ENCODE data around the gene RC3H1. TPM values are rescaled to one million over a fixed set of nuclear protein-coding genes. Genes with fewer than 3 reads are reported as not detected.
"Not testable (repeated sequence)": the region's sequence is repeated elsewhere in the genome, so short reads cannot be mapped to it uniquely, and the experiment has no call there.

Gene RC3H1
- total RNA-seq, 2 experiments from 2014 or later = 40.8 to 41.7 TPM

GRCh38 chr1:173988068-173988467 is 34.1 kb downstream of the RC3H1 start:
- CTCF ChIA-PET = interaction anchor here (0.8 kb wide), 1 partner anchor 9 kb away, joined by 4 read pairs; no protein-coding TSS in a partner anchor
- POLR2A ChIA-PET = no interaction called here

- CTCF ChIA-PET = no interaction called here
- POLR2A ChIA-PET = interaction anchor here (0.6 kb wide), 1 partner anchor 316 kb away, joined by 5 read pairs; no protein-coding TSS in a partner anchor
Measured at GRCh38 chr1:173986951-173987350, 35.2 kb downstream of the RC3H1 start.

GRCh38 chr1:173970252-173970651 is 51.9 kb downstream of the RC3H1 start:
- POLR2A ChIA-PET = no interaction called here
- CTCF ChIA-PET = no interaction called here

DNA sequence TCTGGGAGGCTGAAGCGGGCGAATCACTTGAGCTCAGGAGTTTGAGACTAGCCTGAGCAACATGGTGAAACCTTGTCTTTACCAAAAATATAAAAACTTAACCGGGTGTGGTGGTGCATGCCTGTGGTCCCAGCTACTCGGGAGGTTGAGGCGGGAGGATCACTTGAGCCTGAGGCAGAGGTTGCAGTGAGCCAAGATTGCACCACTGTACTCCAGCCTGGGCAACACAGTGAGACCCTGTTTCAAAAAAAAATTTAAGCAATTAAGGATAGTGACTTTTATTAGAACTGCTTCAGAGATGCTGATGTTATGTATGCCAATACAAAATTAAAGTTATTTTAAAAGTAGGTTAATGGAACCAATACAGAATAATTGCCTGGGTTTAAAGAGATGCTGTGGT is 56.3 kb downstream of the RC3H1 start:
- POLR2A ChIA-PET, CTCF ChIA-PET: not testable (repeated sequence)

GRCh38 chr1:173963477-173963876 is 58.7 kb downstream of the RC3H1 start:
- CTCF ChIA-PET = no interaction called here
- POLR2A ChIA-PET = no interaction called here

DNA sequence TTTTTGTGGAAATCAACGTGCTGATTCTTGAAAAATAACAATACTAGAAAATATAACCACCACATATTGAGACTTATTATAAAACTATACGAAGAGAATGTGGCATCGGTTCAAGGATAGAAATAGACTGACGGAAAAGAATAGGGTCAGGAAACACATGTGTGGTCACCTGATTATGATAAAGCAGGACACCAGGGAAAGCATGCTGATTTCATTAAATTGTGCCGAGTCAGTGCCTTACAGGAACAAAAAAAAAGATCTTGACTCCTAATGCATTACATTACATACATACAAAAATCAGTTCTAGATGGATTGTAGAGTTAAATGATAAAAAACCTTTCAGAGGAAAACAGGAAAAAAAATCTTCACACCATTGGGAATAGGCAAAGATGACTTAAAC is 61.5 kb downstream of the RC3H1 start:
- ChIA-PET POLR2A (no interaction called here), CTCF (no interaction called here)

DNA sequence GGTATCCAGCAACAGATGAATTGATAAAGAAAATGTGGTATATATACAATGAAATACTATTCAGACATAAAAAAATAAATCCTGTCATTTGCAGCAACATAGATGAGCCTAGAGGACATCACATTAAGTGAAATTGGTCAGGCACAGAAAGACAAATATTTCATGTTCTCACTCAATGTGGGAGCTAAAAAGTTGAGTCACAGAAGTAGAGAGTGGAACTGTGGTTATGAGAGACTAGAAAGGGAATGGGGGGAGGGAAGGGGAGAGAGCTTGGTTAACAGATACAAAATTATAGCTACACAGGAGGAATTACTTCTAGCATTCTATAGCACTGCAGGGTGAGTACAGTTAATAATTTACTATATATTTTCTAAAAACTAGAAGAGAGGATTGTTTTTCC is 68.0 kb downstream of the RC3H1 start:
- ChIA-PET POLR2A (no interaction called here), CTCF (no interaction called here)

DNA sequence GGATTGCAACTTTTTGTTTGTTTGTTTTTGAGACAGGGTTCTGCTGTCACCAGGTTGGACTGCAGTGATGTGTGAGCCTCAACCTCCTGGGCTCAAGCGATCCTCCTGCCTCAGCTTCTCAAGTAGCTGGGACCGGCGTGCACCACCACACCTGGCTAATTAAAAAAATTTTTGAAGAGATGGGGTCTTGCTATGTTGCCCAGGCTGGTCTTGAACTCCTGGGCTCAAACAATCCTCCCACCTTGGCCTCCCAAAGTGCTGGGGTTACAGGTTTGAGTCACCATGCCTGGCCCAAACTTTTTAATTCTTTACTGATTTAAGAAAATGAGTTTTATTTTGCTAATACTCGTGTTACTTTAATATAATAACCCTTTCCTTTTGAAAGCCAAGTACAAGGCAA is 73.6 kb downstream of the RC3H1 start:
- CTCF ChIA-PET = no interaction called here
- POLR2A ChIA-PET = no interaction called here

GRCh38 chr1:173946380-173946921 is 75.7 kb downstream of the RC3H1 start:
- POLR2A ChIA-PET = no interaction called here
- CTCF ChIA-PET = interaction anchor here (0.8 kb wide), 1 partner anchor 661 kb away, joined by 3 read pairs; no protein-coding TSS in a partner anchor

GRCh38 chr1:173937062-173937461 is 85.1 kb downstream of the RC3H1 start:
- CTCF ChIA-PET = interaction anchor here (0.6 kb wide), 1 partner anchor 14 kb away, joined by 4 read pairs; no protein-coding TSS in a partner anchor
- POLR2A ChIA-PET = no interaction called here

- POLR2A ChIA-PET = no interaction called here
Measured at GRCh38 chr1:173934440-173934839, 87.7 kb downstream of the RC3H1 start.

GRCh38 chr1:173930541-173930940 is 91.6 kb downstream of the RC3H1 start:
- POLR2A ChIA-PET = interaction anchor here (0.6 to 0.7 kb wide), 2 partner anchors 70 to 650 kb away, joined by 3 to 4 read pairs; no protein-coding TSS in a partner anchor
- CTCF ChIA-PET = not testable (repeated sequence)

More at GRCh38 chr1:173934440-173934839, 87.7 kb downstream of the RC3H1 start:
- CTCF ChIA-PET = no interaction called here

DNA sequence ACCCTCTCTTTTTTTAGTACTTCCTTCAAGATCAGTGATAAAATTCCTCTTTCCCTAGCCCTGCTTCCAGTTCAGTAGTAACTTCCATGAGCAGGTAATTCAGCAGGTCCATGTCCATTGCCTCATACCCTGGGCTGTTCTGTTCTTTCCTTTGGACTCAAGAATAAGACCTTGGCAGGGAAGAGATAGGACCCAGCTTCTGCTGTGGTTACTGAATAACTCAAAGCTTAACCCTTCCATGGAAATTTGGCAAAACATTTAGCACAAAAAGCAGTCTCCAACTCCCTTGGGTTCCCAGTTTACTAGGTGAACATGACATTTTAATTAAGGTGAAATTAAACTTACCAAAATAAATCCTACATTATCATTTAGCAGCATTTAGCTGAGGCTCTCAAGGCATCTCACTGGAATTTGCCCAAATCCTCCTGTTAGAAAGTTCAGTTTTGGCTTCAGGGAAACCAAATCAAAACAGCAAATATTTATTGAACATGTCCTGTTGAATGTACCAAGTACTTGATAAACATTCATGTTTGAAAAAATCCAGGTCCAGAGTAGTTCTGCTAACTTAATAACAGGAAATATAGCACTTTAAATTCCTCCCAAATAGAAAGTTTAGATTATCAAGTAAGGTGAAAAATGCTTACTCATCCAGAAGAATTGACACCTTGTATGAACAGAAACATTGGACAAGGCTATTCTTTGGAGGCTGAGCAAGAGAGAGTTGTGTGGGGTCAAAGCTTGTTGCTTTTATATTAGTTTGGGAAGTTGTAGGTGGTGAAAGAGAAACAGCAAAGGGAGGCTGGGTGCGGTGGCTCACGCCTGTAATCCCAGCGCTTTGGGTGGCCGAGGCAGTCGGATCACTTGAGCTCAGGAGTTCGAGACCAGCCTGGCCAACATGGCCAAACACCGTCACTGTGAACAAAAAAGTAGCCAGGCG is 96.6 kb downstream of the RC3H1 start:
- CTCF ChIA-PET = no interaction called here
- POLR2A ChIA-PET = no interaction called here

GRCh38 chr1:173920861-173921260 is 101.3 kb downstream of the RC3H1 start:
- CTCF ChIA-PET = interaction anchor here (0.6 kb wide), 1 partner anchor 265 kb away, joined by 3 read pairs; no protein-coding TSS in a partner anchor
- POLR2A ChIA-PET = no interaction called here

DNA sequence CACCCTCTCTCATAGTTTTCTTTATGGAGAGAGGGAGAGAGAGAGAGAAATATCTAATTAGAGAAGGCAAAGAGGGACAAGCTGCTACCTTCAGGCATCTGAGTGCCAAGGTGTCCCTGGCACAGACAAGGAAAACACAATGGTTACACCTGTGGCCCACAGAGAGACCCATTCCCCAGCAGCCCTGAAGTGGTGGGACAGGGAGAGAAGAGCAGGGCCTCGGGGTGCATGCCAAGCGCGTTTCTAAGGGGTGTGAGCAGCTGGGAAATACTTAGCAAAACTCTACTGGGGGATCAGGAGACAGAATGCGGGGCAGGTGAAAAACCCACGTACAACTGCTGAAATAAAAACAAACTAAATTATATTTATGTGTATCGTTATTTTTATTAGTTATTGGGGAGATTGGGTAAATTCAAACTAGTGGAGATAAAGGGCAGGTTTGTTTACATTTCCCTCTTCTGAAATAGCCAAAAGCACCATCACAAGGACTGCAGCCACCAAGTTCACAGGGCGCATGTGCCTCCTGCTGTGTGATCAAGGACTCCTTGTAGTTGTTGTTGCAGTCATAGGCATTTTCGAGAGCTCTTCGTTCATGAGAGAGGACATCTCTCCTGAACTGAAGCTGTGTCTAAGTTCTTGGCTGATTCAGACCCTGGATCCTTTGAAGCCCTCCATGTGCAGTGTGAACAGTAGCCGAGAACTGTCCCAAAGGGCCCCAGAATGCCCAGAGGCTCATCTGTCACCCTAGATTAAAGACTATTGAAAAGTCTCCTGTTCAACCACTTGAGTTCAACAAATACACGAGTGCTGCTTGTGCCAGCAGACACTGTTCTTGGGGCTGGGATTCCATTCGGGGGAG is 104.3 kb downstream of the RC3H1 start:
- ChIA-PET POLR2A (no interaction called here), CTCF (no interaction called here)

- CTCF ChIA-PET = no interaction called here
Measured at GRCh38 chr1:173917149-173917548, 105.0 kb downstream of the RC3H1 start, which contains the start of gene SERPINC1. SERPINC1 (minus strand) TSS chr1:173917327; CDS start chr1:173917259, 68 bp downstream.

DNA sequence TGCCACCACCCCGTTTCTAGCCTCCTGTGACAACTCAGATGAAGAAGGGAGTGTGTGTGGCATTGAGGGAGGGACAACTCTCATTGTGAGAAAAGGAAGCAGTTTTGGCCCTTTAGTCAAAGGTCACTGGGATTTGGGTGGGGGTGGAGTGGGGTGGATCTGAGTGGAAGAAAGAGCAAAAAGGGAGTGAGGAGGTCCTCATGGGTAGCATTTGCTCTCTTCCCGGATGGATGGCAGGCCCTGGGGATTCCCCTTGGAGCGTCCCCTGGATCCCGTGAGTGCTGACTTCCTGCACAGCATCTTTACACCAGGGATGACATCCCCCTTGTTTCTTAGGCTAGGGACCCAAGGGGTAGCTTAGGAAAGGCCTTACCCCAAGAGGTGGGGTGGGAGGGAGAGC is 105.5 kb downstream of the RC3H1 start:
- CTCF ChIA-PET = no interaction called here
- POLR2A ChIA-PET = no interaction called here

More at GRCh38 chr1:173917149-173917548, 105.0 kb downstream of the RC3H1 start, which contains the start of gene SERPINC1:
- POLR2A ChIA-PET = no interaction called here

DNA sequence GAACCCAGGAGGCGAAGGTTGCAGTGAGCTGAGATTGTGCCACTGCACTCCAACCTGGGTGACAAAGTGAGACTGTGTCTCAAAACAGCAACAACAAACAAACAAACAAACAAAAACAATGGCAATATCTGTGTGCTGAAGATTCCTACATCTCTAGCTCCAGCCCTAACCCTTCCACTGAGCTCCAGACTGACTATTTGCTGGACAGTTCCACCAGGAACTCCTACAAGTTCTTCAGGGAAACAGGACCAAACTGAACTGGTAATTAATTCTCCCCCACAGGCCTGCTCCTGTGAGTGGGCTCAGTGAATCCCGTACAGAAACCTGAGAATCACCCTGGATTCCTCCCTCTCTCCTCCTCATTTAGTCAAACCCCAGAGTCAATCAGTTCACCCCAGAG is 106.6 kb downstream of the RC3H1 start:
- ChIA-PET CTCF (no interaction called here), POLR2A (no interaction called here)

DNA sequence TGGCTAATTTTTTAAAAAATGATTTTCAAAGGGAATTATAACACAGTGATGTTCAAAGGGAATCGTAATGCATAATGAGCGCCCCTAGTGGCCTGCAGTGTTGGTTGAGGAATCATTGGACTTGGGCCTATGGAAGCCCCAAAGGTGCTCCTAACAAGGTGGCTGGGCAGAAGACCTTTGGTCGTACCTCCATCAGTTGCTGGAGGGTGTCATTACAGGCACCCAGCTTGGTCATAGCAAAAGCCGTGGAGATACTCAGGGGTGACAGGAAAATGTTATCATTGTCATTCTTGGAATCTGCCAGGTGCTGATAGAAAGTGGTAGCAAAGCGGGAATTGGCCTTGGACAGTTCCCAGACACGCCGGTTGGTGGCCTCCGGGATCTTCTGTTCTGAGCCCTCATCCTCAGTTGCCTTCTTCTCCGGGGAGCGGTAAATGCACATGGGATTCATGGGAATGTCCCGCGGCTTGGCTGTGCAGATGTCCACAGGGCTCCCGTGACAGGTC is 107.7 kb downstream of the RC3H1 start:
- ChIA-PET CTCF (no interaction called here), POLR2A (no interaction called here)

GRCh38 chr1:173913111-173913510 is 109.0 kb downstream of the RC3H1 start:
- CTCF ChIA-PET = no interaction called here
- POLR2A ChIA-PET = interaction anchor here (0.6 kb wide), 1 partner anchor 48 kb away, joined by 3 read pairs; no protein-coding TSS in a partner anchor

All from activated CD8-positive, alpha-beta memory T cell treated with anti-CD3 and anti-CD28 coated beads for 36 hours (primary cell).